Activated T-helper 1 cell treated with anti-CD3 and anti-CD28 coated beads, Interleukin-12 subunit alpha, Interleukin-12 subunit beta, Interleukin-2, Interleukin-4 antibody, amounts not matched to agents 30 ng/mL and 10 ng/mL and 1 ng/mL, durations not matched to agents 14 hours and 24 hours and 36 hours (primary cell): ENCODE data around the gene INSR. TPM values are rescaled to one million over a fixed set of nuclear protein-coding genes. Genes with fewer than 3 reads are reported as not detected.

ENCODE experiments used
- DNase-seq: peaks from one replicate; pipeline ENCODE4 v3.0.0; 2021; ENCODE audit warnings: low spot score
- H3K27ac Mint-ChIP-seq: one replicate; pipeline ENCODE4 v1.8.0; 2021; ENCODE audit warnings: mild to moderate bottlenecking, mixed read lengths
- H3K27me3 Mint-ChIP-seq: one replicate; pipeline ENCODE4 v1.8.0; 2022; ENCODE audit warnings: mild to moderate bottlenecking, moderate library complexity, mixed read lengths; ENCODE audit not compliant: insufficient read depth
- H3K36me3 Mint-ChIP-seq: one replicate; pipeline ENCODE4 v1.8.0; 2021; ENCODE audit warnings: low read depth, mixed read lengths
- H3K4me1 Mint-ChIP-seq: one replicate; pipeline ENCODE4 v1.8.0; 2021; ENCODE audit warnings: low read depth, mixed read lengths
- H3K4me3 Mint-ChIP-seq: one replicate; pipeline ENCODE4 v1.8.0; 2021; ENCODE audit warnings: mild to moderate bottlenecking, moderate library complexity, mixed read lengths
- H3K9me3 Mint-ChIP-seq: one replicate; pipeline ENCODE4 v1.8.0; 2021; ENCODE audit warnings: mixed read lengths
- intact Hi-C: fragments of 100-400 bp; cut with micrococcal nuclease; formaldehyde crosslinking; loops from one replicate; pipeline ENCODE4 v1.15.1; 2024
- total RNA-seq: library from RNA; stranded (reverse); gene quantifications from 2 replicates; pipeline ENCODE4 v1.2.3, GENCODE V29; 2022

INSR gene
- total RNA-seq, 1 donor from 2014 or later, result 1.5 TPM

DNA sequence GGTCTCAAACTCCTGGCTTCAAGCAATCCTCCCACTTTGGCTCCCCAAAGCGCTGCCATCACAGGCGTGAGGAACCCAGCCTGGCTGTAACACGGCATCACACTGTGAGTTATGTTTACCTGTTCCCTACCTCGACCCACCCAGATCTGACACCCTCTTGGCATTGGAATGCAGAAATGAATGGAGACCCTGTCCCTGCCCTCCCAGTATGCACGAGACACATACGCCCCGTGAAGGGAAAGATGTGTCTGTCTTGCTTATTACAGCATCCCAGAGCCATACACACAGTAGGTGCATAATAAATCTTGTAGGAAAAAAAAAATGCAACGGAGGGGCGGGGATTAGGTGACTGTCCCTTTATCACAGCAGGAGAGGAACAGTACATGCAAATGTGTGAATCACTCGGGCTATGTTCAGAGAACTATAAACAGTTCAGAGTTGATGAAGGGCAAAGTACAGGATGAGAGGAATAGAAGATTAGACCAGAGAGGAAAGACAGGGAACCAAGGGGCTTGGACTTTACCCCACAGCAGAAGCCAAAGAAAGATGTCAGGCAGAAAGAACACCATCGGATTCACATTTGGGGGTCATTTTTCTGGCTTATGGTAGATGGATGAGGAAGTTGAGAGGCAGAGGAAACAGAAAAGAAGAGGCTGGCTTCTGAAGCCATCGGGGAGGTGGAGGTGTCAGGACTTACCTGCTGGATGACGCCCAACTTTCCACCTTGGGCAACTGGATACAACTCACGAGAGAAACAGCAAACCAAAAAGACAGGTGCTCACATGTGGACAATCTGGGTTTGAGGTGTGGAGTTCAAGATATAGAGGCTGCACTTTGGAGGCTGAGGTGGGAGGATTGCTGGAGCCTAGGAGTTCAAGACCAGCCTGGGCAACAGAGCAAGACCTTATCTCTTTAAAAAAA lies 94.3 kb downstream of the INSR start:
- no peaks in the 10 kb centered on the region for H3K36me3 Mint-ChIP-seq
- no peaks in the 10 kb centered on the region for H3K9me3 Mint-ChIP-seq
- H3K27ac Mint-ChIP-seq, result no peak overlapping the region
- no peak for DNase-seq
- intact Hi-C loops, result loop anchor here (5.0 to 10.0 kb wide), 3 partner anchors 103 to 605 kb away; no protein-coding TSS in a partner anchor
- peaks cover 18% of the 10 kb centered on the region for H3K4me1 Mint-ChIP-seq
- peaks cover 35% of the 10 kb centered on the region for H3K27me3 Mint-ChIP-seq
- H3K4me3 Mint-ChIP-seq, result no peak overlapping the region

- Mint-ChIP-seq H3K27me3 (peaks cover 43% of the 10 kb centered on the region), H3K4me1 (peaks cover 18% of the 10 kb centered on the region), H3K9me3 (no peaks in the 10 kb centered on the region), H3K27ac (peak overlapping the region; percentile 95), H3K4me3 (peak overlapping the region; percentile 81), H3K36me3 (no peaks in the 10 kb centered on the region)
- intact Hi-C loops, result loop anchor here (1.0 to 10.0 kb wide), 8 partner anchors 15 to 723 kb away; partner anchors contain the start of gene SNAPC2
- DNase-seq, result peak; percentile 90
Observed at GRCh38 chr19:7197760-7198696, 96.2 kb downstream of the INSR start.

GRCh38 chr19:7197119-7197759 lies 97.0 kb downstream of the INSR start:
- no peaks in the 10 kb centered on the region for H3K36me3 Mint-ChIP-seq
- intact Hi-C loops, result loop anchor here (1.0 to 10.0 kb wide), 8 partner anchors 14 to 724 kb away; partner anchors contain the start of gene SNAPC2
- peak; percentile 72 for DNase-seq
- H3K27ac Mint-ChIP-seq, result peak overlapping the region; percentile 95
- peaks cover 44% of the 10 kb centered on the region for H3K27me3 Mint-ChIP-seq
- H3K4me3 Mint-ChIP-seq, result peak overlapping the region; percentile 81
- no peaks in the 10 kb centered on the region for H3K9me3 Mint-ChIP-seq
- H3K4me1 Mint-ChIP-seq, result peaks cover 24% of the 10 kb centered on the region

GRCh38 chr19:7196763-7197118 lies 97.5 kb downstream of the INSR start:
- peaks cover 29% of the 10 kb centered on the region for H3K4me1 Mint-ChIP-seq
- H3K27ac Mint-ChIP-seq, result peak overlapping the region; percentile 95
- intact Hi-C loops, result loop anchor here (1.0 to 10.0 kb wide), 8 partner anchors 13 to 724 kb away; partner anchors contain the start of gene SNAPC2

GRCh38 chr19:7195046-7195445 lies 99.2 kb downstream of the INSR start:
- peaks cover 39% of the 10 kb centered on the region for H3K27me3 Mint-ChIP-seq
- peaks cover 35% of the 10 kb centered on the region for H3K4me1 Mint-ChIP-seq
- H3K27ac Mint-ChIP-seq, result no peak overlapping the region
- H3K4me3 Mint-ChIP-seq, result no peak overlapping the region
- no peaks in the 10 kb centered on the region for H3K9me3 Mint-ChIP-seq
- no peak for DNase-seq
- H3K36me3 Mint-ChIP-seq, result no peaks in the 10 kb centered on the region
- intact Hi-C loops, result loop anchor here (5.0 to 10.0 kb wide), 3 partner anchors 98 to 610 kb away; no protein-coding TSS in a partner anchor

More at GRCh38 chr19:7196763-7197118, 97.5 kb downstream of the INSR start:
- no peaks in the 10 kb centered on the region for H3K36me3 Mint-ChIP-seq
- peaks cover 42% of the 10 kb centered on the region for H3K27me3 Mint-ChIP-seq
- peak overlapping the region; percentile 81 for H3K4me3 Mint-ChIP-seq
- no peak for DNase-seq
- no peaks in the 10 kb centered on the region for H3K9me3 Mint-ChIP-seq

- Mint-ChIP-seq H3K4me3 (no peak overlapping the region), H3K27ac (no peak overlapping the region)
- DNase-seq, result no peak
Observed at GRCh38 chr19:7194566-7194965, 99.6 kb downstream of the INSR start.

DNA sequence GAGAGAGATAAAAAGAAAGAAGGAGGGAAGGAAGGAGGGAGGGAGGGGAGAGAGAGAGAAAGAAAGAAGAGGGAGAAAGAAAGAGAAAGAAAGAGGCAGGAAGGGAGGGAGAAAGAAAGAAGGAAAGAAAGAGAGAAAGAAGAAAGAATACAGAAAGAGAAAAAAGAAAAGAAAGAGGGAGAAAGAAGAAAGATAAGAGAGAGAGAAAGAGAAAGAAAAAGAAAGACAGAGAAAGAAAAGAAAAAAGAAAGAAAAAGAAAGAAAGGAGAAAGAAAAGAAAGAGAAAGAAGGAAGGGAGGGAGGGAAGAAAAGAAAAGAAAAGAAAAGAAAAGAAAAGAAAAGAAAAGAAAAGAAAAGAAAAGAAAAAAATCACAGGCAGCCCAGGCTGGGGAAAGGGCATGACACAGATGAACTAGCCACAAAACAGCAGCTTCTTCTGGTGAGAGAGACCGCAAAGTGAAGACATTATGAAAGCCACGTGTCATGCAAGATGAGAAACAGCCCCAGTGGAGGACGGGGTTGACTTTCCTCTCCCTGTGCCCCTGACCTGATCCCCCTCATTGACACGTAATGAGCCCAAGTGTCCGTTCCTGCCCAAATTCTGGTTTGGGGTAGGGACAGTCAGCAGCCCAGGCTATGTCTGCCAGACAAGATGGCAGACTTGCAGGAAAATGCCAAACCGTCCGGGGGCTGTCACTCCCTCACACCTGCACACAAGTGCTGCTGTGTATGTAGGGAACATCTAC lies 102.1 kb downstream of the INSR start:
- intact Hi-C loops, result loop anchor here (2.0 to 10.0 kb wide), 2 partner anchors 301 to 613 kb away; no protein-coding TSS in a partner anchor
- peak overlapping the region; percentile 46 for H3K27ac Mint-ChIP-seq

More at GRCh38 chr19:7194566-7194965, 99.6 kb downstream of the INSR start:
- intact Hi-C loops, result loop anchor here (10.0 kb wide), 1 partner anchor 610 kb away; no protein-coding TSS in a partner anchor
- H3K4me1 Mint-ChIP-seq, result peaks cover 35% of the 10 kb centered on the region
- peaks cover 34% of the 10 kb centered on the region for H3K27me3 Mint-ChIP-seq
- H3K36me3 Mint-ChIP-seq, result no peaks in the 10 kb centered on the region
- no peaks in the 10 kb centered on the region for H3K9me3 Mint-ChIP-seq

DNA sequence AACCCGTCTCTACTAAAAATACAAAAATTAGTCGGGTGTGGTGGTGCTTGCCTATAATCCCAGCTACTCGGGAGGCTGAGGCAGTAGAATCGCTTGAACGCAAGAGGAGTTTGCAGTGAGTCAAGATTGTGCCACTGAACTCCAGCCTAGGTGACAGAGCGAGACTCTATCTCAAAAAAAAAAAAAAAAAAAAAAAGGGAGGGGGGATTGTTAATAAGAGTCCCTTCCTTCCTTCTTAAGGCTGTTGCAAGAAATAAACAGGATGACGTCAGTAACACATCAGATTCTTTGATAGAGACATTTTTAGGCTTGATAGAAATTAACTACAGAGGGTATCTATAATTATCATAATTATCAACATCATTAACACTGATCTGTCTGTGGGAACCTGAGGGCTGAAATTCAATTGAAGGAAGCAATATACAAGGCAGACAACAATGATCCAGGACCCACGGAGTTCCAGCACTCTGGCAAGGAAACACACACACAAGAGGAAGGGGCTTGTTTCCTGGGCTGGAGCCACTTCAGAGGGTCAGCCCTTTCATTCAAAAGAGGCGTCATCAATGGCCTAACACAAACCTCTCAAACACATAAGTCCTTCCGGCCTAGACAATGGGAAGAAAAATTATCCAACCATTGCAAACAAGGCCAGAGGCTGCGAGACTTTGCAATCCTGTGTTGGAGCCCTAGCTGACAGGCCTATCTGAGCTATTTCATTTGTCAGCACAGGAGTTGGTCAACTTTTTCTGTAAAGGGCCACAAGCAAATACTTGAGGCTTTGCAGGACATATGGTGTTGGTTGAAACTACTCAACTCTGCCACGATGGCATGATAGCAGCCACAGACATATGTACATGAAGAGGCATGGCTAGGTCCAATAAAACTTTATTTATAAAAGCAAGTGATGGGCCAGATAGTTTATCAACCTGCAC lies 105.2 kb downstream of the INSR start:
- H3K9me3 Mint-ChIP-seq, result no peaks in the 10 kb centered on the region

More for the DNA sequence above, 102.1 kb downstream of the INSR start:
- H3K9me3 Mint-ChIP-seq, result no peaks in the 10 kb centered on the region
- H3K4me3 Mint-ChIP-seq, result no peak overlapping the region
- peaks cover 26% of the 10 kb centered on the region for H3K27me3 Mint-ChIP-seq
- no peaks in the 10 kb centered on the region for H3K36me3 Mint-ChIP-seq
- peak; percentile 37 for DNase-seq
- H3K4me1 Mint-ChIP-seq, result peaks cover 21% of the 10 kb centered on the region

GRCh38 chr19:7187605-7188339 lies 106.4 kb downstream of the INSR start:
- intact Hi-C loops, result loop anchor here (5.0 kb wide), 1 partner anchor 510 kb away; no protein-coding TSS in a partner anchor
- Mint-ChIP-seq H3K4me1 (peaks cover 41% of the 10 kb centered on the region), H3K36me3 (no peaks in the 10 kb centered on the region), H3K9me3 (no peaks in the 10 kb centered on the region), H3K27me3 (peaks cover 8% of the 10 kb centered on the region), H3K27ac (no peak overlapping the region), H3K4me3 (no peak overlapping the region)
- no peak for DNase-seq

More for the DNA sequence above, 105.2 kb downstream of the INSR start:
- DNase-seq, result no peak
- H3K4me3 Mint-ChIP-seq, result no peak overlapping the region
- intact Hi-C loops, result loop anchor here (5.0 kb wide), 1 partner anchor 512 kb away; no protein-coding TSS in a partner anchor
- H3K27me3 Mint-ChIP-seq, result peaks cover 9% of the 10 kb centered on the region
- H3K27ac Mint-ChIP-seq, result no peak overlapping the region
- peaks cover 34% of the 10 kb centered on the region for H3K4me1 Mint-ChIP-seq
- no peaks in the 10 kb centered on the region for H3K36me3 Mint-ChIP-seq

DNA sequence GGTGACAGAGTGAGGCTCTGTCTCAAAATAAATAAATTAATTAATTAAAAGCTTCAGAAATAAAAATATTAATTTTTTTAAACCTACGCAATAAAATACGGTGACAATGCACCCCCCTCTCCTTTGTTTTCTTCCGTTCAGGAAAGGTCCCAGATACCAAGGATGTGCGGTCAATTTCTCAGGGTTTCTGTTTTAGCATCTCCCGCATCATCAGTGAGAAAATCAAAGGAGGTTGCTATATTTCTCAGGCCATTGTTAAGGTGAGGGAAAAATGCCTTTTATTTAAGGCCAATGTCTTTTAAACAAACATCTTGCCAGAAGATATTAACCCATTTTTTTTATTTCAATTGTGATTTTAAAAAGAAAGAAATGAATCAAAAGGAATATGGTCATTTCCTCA lies 111.7 kb downstream of the INSR start:
- intact Hi-C loops, result no loop called here
- peaks cover 8% of the 10 kb centered on the region for H3K27me3 Mint-ChIP-seq
- peaks cover 2% of the 10 kb centered on the region for H3K36me3 Mint-ChIP-seq
- peaks cover 42% of the 10 kb centered on the region for H3K4me1 Mint-ChIP-seq
- no peak overlapping the region for H3K4me3 Mint-ChIP-seq
- no peak overlapping the region for H3K27ac Mint-ChIP-seq
- DNase-seq, result no peak
- H3K9me3 Mint-ChIP-seq, result no peaks in the 10 kb centered on the region
